Esophagus muscularis mucosa (tissue), 4 donors: ENCODE results near the gene CDC42EP1.

Source experiments
- EP300 ChIP-seq: sonication (generic); formaldehyde crosslinking; IDR thresholded peaks from one replicate; pipeline ENCODE4 v1.6.1; 2017; ENCODE audit warnings: antibody characterized with exemption
- POLR2A ChIP-seq: fragments of 450-650 bp; IDR thresholded peaks from one replicate; pipeline ENCODE4 v1.6.1; 2017; ENCODE audit warnings: antibody characterized with exemption, moderate library complexity, mild to moderate bottlenecking, low read depth
- POLR2AphosphoS5 ChIP-seq, 2 donors: sonication (generic); formaldehyde crosslinking; IDR thresholded peaks; one replicate each; pipeline ENCODE4 v1.6.1; 2017; ENCODE audit warnings: antibody characterized with exemption in 2 of 2
- TF ChIP-seq, protein P1 (sequence below), 3 experiments: fragments of 200-600 bp in 2 of 3; fragments of 450-650 bp in 1 of 3; sonication (generic) in 2 of 3; IDR thresholded peaks; one replicate each; pipeline ENCODE4 v1.5.1; 2017 to 2019; ENCODE audit warnings: antibody characterized with exemption in 3 of 3, mild to moderate bottlenecking in 2 of 3, moderate library complexity in 1 of 3

DNA sequence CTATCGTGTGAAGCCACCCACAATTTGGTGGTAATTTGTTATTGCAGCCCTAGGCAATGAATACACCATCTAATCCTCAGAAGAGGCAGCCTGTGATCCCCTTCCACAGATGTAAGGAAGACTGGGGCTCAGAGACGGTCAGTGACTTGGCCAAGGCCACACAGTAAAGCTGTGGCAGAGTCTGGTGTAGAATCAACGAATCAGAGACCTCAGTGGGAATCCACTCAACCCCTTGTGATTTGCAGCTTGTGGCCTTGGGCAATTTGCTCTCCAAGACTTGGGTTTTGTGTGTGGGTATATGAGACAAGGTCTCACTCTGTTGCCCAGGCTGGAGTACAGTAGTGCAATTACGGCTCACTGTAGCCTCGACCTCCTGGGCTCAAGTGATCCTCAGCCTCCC is 17.7 kb downstream of the CDC42EP1 start:
- TF ChIP-seq, protein P1, sequence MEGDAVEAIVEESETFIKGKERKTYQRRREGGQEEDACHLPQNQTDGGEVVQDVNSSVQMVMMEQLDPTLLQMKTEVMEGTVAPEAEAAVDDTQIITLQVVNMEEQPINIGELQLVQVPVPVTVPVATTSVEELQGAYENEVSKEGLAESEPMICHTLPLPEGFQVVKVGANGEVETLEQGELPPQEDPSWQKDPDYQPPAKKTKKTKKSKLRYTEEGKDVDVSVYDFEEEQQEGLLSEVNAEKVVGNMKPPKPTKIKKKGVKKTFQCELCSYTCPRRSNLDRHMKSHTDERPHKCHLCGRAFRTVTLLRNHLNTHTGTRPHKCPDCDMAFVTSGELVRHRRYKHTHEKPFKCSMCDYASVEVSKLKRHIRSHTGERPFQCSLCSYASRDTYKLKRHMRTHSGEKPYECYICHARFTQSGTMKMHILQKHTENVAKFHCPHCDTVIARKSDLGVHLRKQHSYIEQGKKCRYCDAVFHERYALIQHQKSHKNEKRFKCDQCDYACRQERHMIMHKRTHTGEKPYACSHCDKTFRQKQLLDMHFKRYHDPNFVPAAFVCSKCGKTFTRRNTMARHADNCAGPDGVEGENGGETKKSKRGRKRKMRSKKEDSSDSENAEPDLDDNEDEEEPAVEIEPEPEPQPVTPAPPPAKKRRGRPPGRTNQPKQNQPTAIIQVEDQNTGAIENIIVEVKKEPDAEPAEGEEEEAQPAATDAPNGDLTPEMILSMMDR (IDR thresholded peaks at IDR 0.05) = no peak
- no peak for TF ChIP-seq POLR2A
- no peak for TF ChIP-seq POLR2AphosphoS5 (IDR thresholded peaks at IDR 0.05)
- TF ChIP-seq EP300 = no peak
